Prostate gland (tissue), 2 donors: ENCODE measurements around the gene KIAA1671. TPM values are rescaled to one million over a fixed set of nuclear protein-coding genes. Genes with fewer than 3 reads are reported as not detected.

Experiments
- DNase-seq: peaks from one replicate; pipeline ENCODE4 v3.0.0-alpha.2; 2019; ENCODE audit warnings: low spot score
- H3K27ac ChIP-seq, 2 donors: fragments of 200-600 bp; sonication (generic); 2 replicates each; pipeline ENCODE4 v1.5.1; 2017 to 2019
- H3K27me3 ChIP-seq: fragments of 200-600 bp; sonication (generic); replicated peaks from 2 replicates; pipeline ENCODE4 v1.5.1; 2019; ENCODE audit not compliant: insufficient read depth
- H3K36me3 ChIP-seq, 2 donors: fragments of 200-600 bp; sonication (generic); 1 replicate in 1 of 2; 2 replicates in 1 of 2; pipeline versions ENCODE4 v1.5.1 to v1.8.1; 2017 to 2019
- H3K4me1 ChIP-seq: fragments of 200-600 bp; sonication (generic); replicated peaks from 2 replicates; pipeline ENCODE4 v1.5.1; 2019
- H3K4me3 ChIP-seq, 2 donors: fragments of 200-600 bp; sonication (generic); 2 replicates each; pipeline ENCODE4 v1.5.1; 2017 to 2019
- H3K9me3 ChIP-seq: fragments of 200-600 bp; sonication (generic); 2 replicates; pipeline ENCODE4 v1.5.1; 2017
- CTCF ChIP-seq, 4 experiments: fragments of 200-600 bp in 2 of 4; fragments of 450-650 bp in 2 of 4; sonication (generic) in 2 of 4; IDR thresholded peaks; 1 replicate in 3 of 4; 2 replicates in 1 of 4; pipeline ENCODE4 v1.5.1; 2016 to 2019; ENCODE audit warnings: antibody characterized with exemption in 4 of 4, mild to moderate bottlenecking in 2 of 4, moderate library complexity in 2 of 4
- POLR2A ChIP-seq: fragments of 450-650 bp; IDR thresholded peaks from one replicate; pipeline ENCODE4 v1.6.1; 2016; ENCODE audit warnings: antibody characterized with exemption, mild to moderate bottlenecking
- POLR2AphosphoS5 ChIP-seq: sonication (generic); formaldehyde crosslinking; IDR thresholded peaks from one replicate; pipeline ENCODE4 v1.6.1; 2017; ENCODE audit warnings: antibody characterized with exemption
- WGBS: methylation state at CpG from one replicate; pipeline ENCODE4 v1.1.5; 2018; 5-methylcytosine and 5-hydroxymethylcytosine counted together
- intact Hi-C: fragments of 100-400 bp; cut with DNase I; formaldehyde crosslinking; loops from one replicate; pipeline ENCODE4 v1.14.2; 2022
- total RNA-seq, 2 donors: library from RNA; depleted of rRNA; stranded (reverse); fragments of >200 nt; gene quantifications; one replicate each; pipeline ENCODE4 v1.1.0, GENCODE V29; 2016

The KIAA1671 gene
- total RNA-seq, 2 donors from 2014 or later: 44.8 to 53.1 TPM

DNA sequence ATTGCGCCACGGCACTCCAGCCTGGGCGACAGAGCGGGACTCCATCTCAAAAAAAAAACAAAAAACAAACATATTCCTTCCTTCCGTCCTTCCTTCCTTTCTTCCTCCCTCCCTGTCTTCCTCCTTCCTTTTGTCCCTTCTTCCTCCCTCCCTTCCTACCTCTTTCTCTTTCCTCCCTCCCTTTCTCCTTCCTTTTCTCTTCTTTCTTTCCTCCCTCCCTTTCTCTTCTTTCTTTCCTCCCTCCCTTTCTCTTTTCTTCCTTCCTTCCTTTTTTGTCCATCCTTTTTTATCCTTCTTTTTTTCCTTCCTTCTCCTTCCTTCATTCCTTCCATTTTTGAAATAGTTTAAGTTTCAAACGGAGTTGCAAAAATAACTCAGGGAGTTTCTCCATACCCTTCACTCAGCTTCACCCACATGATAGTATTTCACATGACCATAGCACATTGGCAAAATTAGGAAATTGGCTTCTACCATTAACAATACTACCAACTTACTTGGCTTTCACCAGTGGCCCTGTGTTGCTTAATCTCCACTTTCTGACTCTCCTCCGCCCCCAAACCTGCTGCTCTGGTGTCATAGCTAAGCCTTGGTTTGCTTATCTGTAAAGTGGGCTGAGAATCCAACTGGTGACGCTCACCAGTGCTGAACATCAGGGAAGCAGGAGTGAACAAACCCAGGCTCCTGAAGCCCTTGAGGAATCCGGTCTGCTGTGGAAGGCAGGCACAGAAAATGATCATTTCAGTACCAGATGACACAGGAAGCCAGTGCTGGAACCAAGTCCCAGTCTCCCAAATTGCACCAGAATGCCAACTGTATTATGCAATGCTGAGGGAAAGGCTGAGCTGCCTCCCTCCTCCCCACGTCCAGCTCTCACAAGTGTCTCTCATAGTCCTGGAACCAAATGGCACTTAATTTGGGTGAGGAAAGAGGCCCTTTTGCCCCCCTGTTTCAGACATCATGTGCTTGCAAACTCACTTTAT, 229.9 kb downstream of the KIAA1671 start:
- Histone ChIP-seq H3K9me3 (no peaks in the 10 kb centered on the region), H3K27me3 (no peaks in the 10 kb centered on the region), H3K4me1 (no peaks in the 10 kb centered on the region), H3K36me3 (peaks cover 0 to 4% of the 10 kb centered on the region in 2 donors), H3K27ac (no peak overlapping the region), H3K4me3 (no peak overlapping the region)
- intact Hi-C loops: no loop called here
- no peak for DNase-seq
- WGBS: 88% methylated on average over 9 of the region's 10 CpGs
- no peak for TF ChIP-seq POLR2A
- TF ChIP-seq POLR2AphosphoS5: no peak
- no peak for TF ChIP-seq CTCF (IDR thresholded peaks at IDR 0.05)

DNA sequence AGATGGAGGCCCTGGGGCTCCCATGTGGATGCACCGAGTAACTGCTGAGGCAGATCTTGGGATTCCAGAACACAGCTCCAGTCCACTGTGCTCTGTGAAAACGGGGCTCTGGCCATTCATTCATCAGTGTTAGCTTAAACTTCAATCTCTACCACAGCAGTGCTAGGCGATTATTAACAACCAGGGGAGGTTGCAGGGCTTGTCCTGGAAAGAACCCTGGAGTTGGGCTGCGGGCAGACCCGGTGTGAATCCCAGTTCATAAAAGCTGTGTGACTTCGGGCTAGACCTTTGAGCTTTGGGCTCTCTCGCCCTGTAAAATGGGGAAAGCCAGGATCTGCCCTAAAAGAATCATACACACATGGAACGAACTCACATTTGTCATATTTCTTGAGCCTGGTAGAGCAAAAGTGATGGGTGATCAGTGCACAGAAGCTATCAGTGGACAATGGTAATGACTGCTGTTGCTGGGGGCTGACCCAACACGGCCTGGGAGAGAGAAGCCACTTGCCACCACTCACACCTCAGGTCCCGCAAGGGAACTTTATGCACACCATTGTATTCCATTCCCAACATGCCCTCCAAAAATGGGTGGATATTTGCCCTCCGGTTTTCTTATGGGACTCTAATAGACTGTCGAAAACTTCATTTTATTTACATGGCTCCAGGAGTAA, 231.6 kb downstream of the KIAA1671 start:
- no peaks in the 10 kb centered on the region for H3K27me3 ChIP-seq
- no peak overlapping the region for H3K27ac ChIP-seq
- no peaks in the 10 kb centered on the region for H3K9me3 ChIP-seq
- TF ChIP-seq POLR2AphosphoS5: no peak
- TF ChIP-seq CTCF (IDR thresholded peaks at IDR 0.05): no peak
- TF ChIP-seq POLR2A: no peak
- intact Hi-C loops: no loop called here
- peaks cover 0 to 4% of the 10 kb centered on the region in 2 donors for H3K36me3 ChIP-seq
- 84% methylated on average over 12 of the region's 12 CpGs for WGBS
- no peaks in the 10 kb centered on the region for H3K4me1 ChIP-seq
- DNase-seq: no peak
- no peak overlapping the region for H3K4me3 ChIP-seq

DNA sequence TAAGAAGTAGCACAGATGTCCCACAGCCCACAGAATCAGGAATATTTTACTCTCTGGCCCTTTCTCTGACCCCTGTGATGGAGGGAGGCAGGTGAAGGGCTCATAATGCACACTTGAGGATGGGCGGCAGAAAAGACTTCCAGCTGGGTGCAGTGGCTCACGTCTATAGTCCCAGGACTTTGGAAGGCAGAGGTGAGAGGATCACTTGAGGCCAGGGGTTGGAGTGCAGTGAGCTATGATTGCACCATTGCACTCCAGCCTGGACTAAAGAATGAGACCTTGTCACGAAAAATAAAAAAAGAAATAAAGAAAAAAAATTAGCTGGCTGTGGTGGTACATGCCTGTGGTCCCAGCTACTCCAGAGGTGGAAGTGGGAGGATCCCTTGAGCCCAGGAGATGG, 233.6 kb downstream of the KIAA1671 start:
- H3K4me3 ChIP-seq: no peak overlapping the region
- H3K9me3 ChIP-seq: no peaks in the 10 kb centered on the region
- WGBS: 88% methylated on average over 3 of the region's 3 CpGs
- intact Hi-C loops: no loop called here
- H3K27me3 ChIP-seq: no peaks in the 10 kb centered on the region
- no peak overlapping the region for H3K27ac ChIP-seq
- TF ChIP-seq CTCF (IDR thresholded peaks at IDR 0.05): no peak
- no peak for TF ChIP-seq POLR2AphosphoS5
- no peak for TF ChIP-seq POLR2A
- DNase-seq: no peak
- no peaks in the 10 kb centered on the region for H3K4me1 ChIP-seq
- peaks cover 0 to 4% of the 10 kb centered on the region in 2 donors for H3K36me3 ChIP-seq

DNA sequence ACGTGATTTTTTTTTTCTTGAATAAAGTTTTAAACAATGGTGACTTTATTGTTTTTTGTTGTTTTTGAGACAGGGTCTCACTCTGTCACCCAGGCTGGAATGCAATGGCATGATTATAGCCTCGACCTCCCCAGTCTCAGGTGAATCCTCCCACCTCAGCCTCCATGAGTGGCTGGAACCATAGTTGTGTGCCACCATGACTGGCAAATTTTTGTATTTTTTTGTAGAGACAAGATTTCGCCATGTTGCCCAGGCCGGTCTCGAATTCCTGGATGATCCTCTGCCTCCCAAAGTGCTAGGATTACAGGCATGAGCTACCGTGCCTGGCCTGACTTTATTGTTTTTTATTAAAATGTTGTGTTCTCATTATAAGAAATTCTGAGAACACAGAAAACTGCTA, 235.0 kb downstream of the KIAA1671 start:
- intact Hi-C loops: no loop called here
- WGBS: 84% methylated on average over 6 of the region's 6 CpGs
- peaks cover 0 to 4% of the 10 kb centered on the region in 2 donors for H3K36me3 ChIP-seq
- no peak for TF ChIP-seq POLR2A
- no peak for TF ChIP-seq CTCF (IDR thresholded peaks at IDR 0.05)
- TF ChIP-seq POLR2AphosphoS5: no peak
- no peak overlapping the region for H3K4me3 ChIP-seq
- no peak overlapping the region for H3K27ac ChIP-seq
- H3K27me3 ChIP-seq: no peaks in the 10 kb centered on the region
- DNase-seq: no peak
- H3K9me3 ChIP-seq: no peaks in the 10 kb centered on the region
- no peaks in the 10 kb centered on the region for H3K4me1 ChIP-seq
